GM23338 (cell line): ENCODE data around the gene ACADVL. TPM values are rescaled to one million over a fixed set of nuclear protein-coding genes. Genes with fewer than 3 reads are reported as not detected.

Experiments
- ATAC-seq: fragments of 200-7000 bp; cut with Tn5 transposase; 3 replicates; pipeline ENCODE4 v1.9.1; 2020
- DNase-seq: peaks from one replicate; pipeline ENCODE4 v3.0.0-alpha.2; 2015; ENCODE audit warnings: low spot score
- H2AFZ ChIP-seq: fragments of 200-600 bp; sonication (generic); 2 replicates; pipeline ENCODE4 v1.8.0; 2016; ENCODE audit warnings: antibody characterized with exemption, mild to moderate bottlenecking, moderate library complexity
- H3F3A ChIP-seq: fragments of 200-600 bp; sonication (generic); replicated peaks from 2 replicates; pipeline ENCODE4 v1.8.0; 2017; ENCODE audit warnings: antibody characterized with exemption, mixed run types, low read depth
- H3K27ac ChIP-seq: fragments of 200-600 bp; sonication (generic); 2 replicates; pipeline ENCODE4 v1.6.1; 2016; ENCODE audit warnings: low read depth
- H3K27me3 ChIP-seq: fragments of 200-600 bp; sonication (generic); 2 replicates; pipeline ENCODE4 v1.8.0; 2016; ENCODE audit warnings: mild to moderate bottlenecking, mixed run types, moderate library complexity; ENCODE audit not compliant: insufficient read depth
- H3K36me3 ChIP-seq: fragments of 200-600 bp; sonication (generic); 2 replicates; pipeline ENCODE4 v1.8.0; 2016; ENCODE audit warnings: mild to moderate bottlenecking; ENCODE audit not compliant: insufficient read depth
- H3K4me1 ChIP-seq: fragments of 200-600 bp; sonication (generic); 2 replicates; pipeline ENCODE4 v1.8.0; 2016; ENCODE audit warnings: mild to moderate bottlenecking, moderate library complexity; ENCODE audit not compliant: insufficient read depth
- H3K4me2 ChIP-seq: fragments of 200-600 bp; sonication (generic); 2 replicates; pipeline ENCODE4 v1.7.1; 2017; ENCODE audit warnings: mixed run types
- H3K4me3 ChIP-seq: fragments of 200-600 bp; sonication (generic); 2 replicates; pipeline ENCODE4 v1.6.1; 2016; ENCODE audit warnings: mixed run types
- H3K79me2 ChIP-seq: fragments of 200-600 bp; sonication (generic); replicated peaks from 2 replicates; pipeline ENCODE4 v1.8.0; 2017; ENCODE audit warnings: mild to moderate bottlenecking; ENCODE audit not compliant: insufficient read depth
- H3K9me2 ChIP-seq: fragments of 200-600 bp; sonication (generic); 2 replicates; pipeline ENCODE4 v1.8.0; 2017; ENCODE audit not compliant: insufficient read depth
- H4K20me1 ChIP-seq: fragments of 200-600 bp; sonication (generic); replicated peaks from 2 replicates; pipeline ENCODE4 v1.8.0; 2017; ENCODE audit warnings: mild to moderate bottlenecking; ENCODE audit not compliant: insufficient read depth
- H3K27ac Mint-ChIP-seq: 2 replicates; pipeline ENCODE4 v1.8.0; 2020; ENCODE audit warnings: inconsistent platforms, mild to moderate bottlenecking, moderate library complexity, mixed read lengths
- H3K27me3 Mint-ChIP-seq: 3 replicates; pipeline ENCODE4 v1.8.0; 2022; ENCODE audit warnings: low read depth, mild to moderate bottlenecking, moderate library complexity, mixed read lengths, inconsistent platforms; ENCODE audit not compliant: insufficient read depth, poor library complexity
- H3K36me3 Mint-ChIP-seq: 3 replicates; pipeline ENCODE4 v1.8.0; 2021; ENCODE audit warnings: low read depth, mild to moderate bottlenecking, inconsistent platforms, moderate library complexity, mixed read lengths
- H3K4me1 Mint-ChIP-seq: 3 replicates; pipeline ENCODE4 v1.8.0; 2020; ENCODE audit warnings: mild to moderate bottlenecking, inconsistent platforms, mixed read lengths
- H3K4me3 Mint-ChIP-seq: 3 replicates; pipeline ENCODE4 v1.8.0; 2021; ENCODE audit warnings: moderate library complexity, mild to moderate bottlenecking, inconsistent platforms, mixed read lengths
- H3K9me3 Mint-ChIP-seq: 3 replicates; pipeline ENCODE4 v1.8.0; 2020; ENCODE audit warnings: moderate library complexity, mild to moderate bottlenecking, inconsistent platforms, mixed read lengths
- CREB1 ChIP-seq: fragments of 250-450 bp; sonication (Bioruptor Pico); IDR thresholded peaks from 2 replicates; pipeline ENCODE4 v1.5.0; 2020; ENCODE audit warnings: low read depth, mild to moderate bottlenecking, moderate library complexity
- EZH2 ChIP-seq: fragments of 200-600 bp; sonication (generic); IDR thresholded peaks from one replicate; pipeline ENCODE4 v1.8.0; 2017; ENCODE audit warnings: antibody characterized with exemption, mild to moderate bottlenecking, low read depth; ENCODE audit not compliant: unreplicated experiment
- EZH2phosphoT487 ChIP-seq: fragments of 200-600 bp; sonication (generic); IDR thresholded peaks from one replicate; pipeline ENCODE4 v1.8.1; 2018; ENCODE audit warnings: antibody characterized with exemption; ENCODE audit not compliant: unreplicated experiment
- JUNB ChIP-seq: IDR thresholded peaks from one replicate; pipeline ENCODE4 v1.6.1; 2016; ENCODE audit warnings: antibody characterized with exemption; ENCODE audit not compliant: unreplicated experiment
- NANOG ChIP-seq: IDR thresholded peaks from 2 replicates; pipeline ENCODE4 v1.6.1; 2016; ENCODE audit warnings: antibody characterized with exemption, borderline replicate concordance
- POLR2AphosphoS5 ChIP-seq: IDR thresholded peaks from 2 replicates; pipeline ENCODE4 v1.6.1; 2016; ENCODE audit warnings: antibody characterized with exemption, low read depth
- REST ChIP-seq: IDR thresholded peaks from one replicate; pipeline ENCODE4 v1.6.1; 2018; ENCODE audit warnings: antibody characterized with exemption; ENCODE audit not compliant: unreplicated experiment
- STAT1 ChIP-seq: IDR thresholded peaks from one replicate; pipeline ENCODE4 v1.6.1; 2016; ENCODE audit warnings: antibody characterized with exemption; ENCODE audit not compliant: unreplicated experiment
- ZNF114 ChIP-seq: fragments of 250-450 bp; sonication (Bioruptor Pico); IDR thresholded peaks from 2 replicates; pipeline ENCODE4 v1.5.0; 2020; ENCODE audit warnings: mild to moderate bottlenecking, moderate library complexity
- ZNF331 ChIP-seq: fragments of 250-450 bp; sonication (Bioruptor Pico); IDR thresholded peaks from 2 replicates; pipeline ENCODE4 v1.5.0; 2020; ENCODE audit warnings: low read depth, mild to moderate bottlenecking, moderate library complexity
- ZNF462 ChIP-seq: fragments of 250-450 bp; sonication (Bioruptor Pico); IDR thresholded peaks from 2 replicates; pipeline ENCODE4 v1.5.0; 2020; ENCODE audit warnings: mild to moderate bottlenecking, moderate library complexity
- polyA plus RNA-seq: library from polyadenylated mRNA; unstranded; fragments of >200 nt; fragmentation: Nextera tagmentation; extraction: Ambion mirVana; gene quantifications from 2 replicates; pipeline ENCODE4 v1.2.1, GENCODE V29; 2016
- total RNA-seq: library from RNA; depleted of rRNA; stranded (reverse); fragments of >200 nt; shearing (Covaris generic); gene quantifications from 2 replicates; pipeline ENCODE4 v1.2.3, GENCODE V29; 2014
- TF ChIP-seq, protein P1 (sequence below), 2 experiments: fragments of 200-600 bp in 1 of 2; sonication (generic) in 1 of 2; conservative IDR thresholded peaks; 2 replicates each; pipeline versions ENCODE4 v1.5.1 to v1.6.1; 2016 to 2017; ENCODE audit warnings: antibody characterized with exemption in 2 of 2, low read depth in 2 of 2, mild to moderate bottlenecking in 2 of 2, moderate library complexity in 1 of 2
- TF ChIP-seq, protein P2 (sequence below): IDR thresholded peaks from 2 replicates; pipeline ENCODE4 v1.6.1; 2016; ENCODE audit warnings: antibody characterized with exemption

ACADVL gene
- total and polyA plus RNA-seq, 2 experiments from 2014 or later: 152 to 156 TPM

GRCh38 chr17:7219229-7219811, 418 bp upstream of the ACADVL start:
- Histone ChIP-seq H3F3A (peaks cover 23% of the 10 kb centered on the region), H3K4me3 (peak overlapping the region; percentile 83), H3K27ac (no peak overlapping the region), H3K36me3 (peaks cover 8% of the 10 kb centered on the region; the same call in 1 of the 2 replicates), H3K27me3 (no peaks in the 10 kb centered on the region), H3K4me2 (peak overlapping the region; percentile 92), H3K9me2 (no peaks in the 10 kb centered on the region), H3K4me1 (peaks cover 44% of the 10 kb centered on the region), H4K20me1 (peaks cover 22% of the 10 kb centered on the region), H2AFZ (peak overlapping the region; percentile 90; the same call in 1 of the 2 replicates), H3K79me2 (peaks cover 12% of the 10 kb centered on the region)
- Mint-ChIP-seq H3K4me1 (peaks cover 49% of the 10 kb centered on the region), H3K4me3 (peak overlapping the region; percentile 91), H3K27me3 (peaks cover 49% of the 10 kb centered on the region), H3K9me3 (no peaks in the 10 kb centered on the region; the same call in 1 of the 3 replicates), H3K36me3 (peaks cover 39% of the 10 kb centered on the region), H3K27ac (peak overlapping the region; percentile 82)
- ATAC-seq (no peak), DNase-seq (no peak)
- TF ChIP-seq EZH2phosphoT487 (no peak), POLR2AphosphoS5 (no peak), ZNF331 (CRISPR knock-in tag) (no peak), STAT1 (no peak), ZNF114 (CRISPR knock-in tag) (no peak), CREB1 (CRISPR knock-in tag) (no peak), NANOG (no peak), JUNB (no peak), ZNF462 (CRISPR knock-in tag) (no peak), EZH2 (no peak), REST (no peak)
- TF ChIP-seq, protein P1, sequence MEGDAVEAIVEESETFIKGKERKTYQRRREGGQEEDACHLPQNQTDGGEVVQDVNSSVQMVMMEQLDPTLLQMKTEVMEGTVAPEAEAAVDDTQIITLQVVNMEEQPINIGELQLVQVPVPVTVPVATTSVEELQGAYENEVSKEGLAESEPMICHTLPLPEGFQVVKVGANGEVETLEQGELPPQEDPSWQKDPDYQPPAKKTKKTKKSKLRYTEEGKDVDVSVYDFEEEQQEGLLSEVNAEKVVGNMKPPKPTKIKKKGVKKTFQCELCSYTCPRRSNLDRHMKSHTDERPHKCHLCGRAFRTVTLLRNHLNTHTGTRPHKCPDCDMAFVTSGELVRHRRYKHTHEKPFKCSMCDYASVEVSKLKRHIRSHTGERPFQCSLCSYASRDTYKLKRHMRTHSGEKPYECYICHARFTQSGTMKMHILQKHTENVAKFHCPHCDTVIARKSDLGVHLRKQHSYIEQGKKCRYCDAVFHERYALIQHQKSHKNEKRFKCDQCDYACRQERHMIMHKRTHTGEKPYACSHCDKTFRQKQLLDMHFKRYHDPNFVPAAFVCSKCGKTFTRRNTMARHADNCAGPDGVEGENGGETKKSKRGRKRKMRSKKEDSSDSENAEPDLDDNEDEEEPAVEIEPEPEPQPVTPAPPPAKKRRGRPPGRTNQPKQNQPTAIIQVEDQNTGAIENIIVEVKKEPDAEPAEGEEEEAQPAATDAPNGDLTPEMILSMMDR (conservative IDR thresholded peaks at IDR 0.05; ENCODE audit: low read depth in 2 of 2): no peak
- TF ChIP-seq, protein P2, sequence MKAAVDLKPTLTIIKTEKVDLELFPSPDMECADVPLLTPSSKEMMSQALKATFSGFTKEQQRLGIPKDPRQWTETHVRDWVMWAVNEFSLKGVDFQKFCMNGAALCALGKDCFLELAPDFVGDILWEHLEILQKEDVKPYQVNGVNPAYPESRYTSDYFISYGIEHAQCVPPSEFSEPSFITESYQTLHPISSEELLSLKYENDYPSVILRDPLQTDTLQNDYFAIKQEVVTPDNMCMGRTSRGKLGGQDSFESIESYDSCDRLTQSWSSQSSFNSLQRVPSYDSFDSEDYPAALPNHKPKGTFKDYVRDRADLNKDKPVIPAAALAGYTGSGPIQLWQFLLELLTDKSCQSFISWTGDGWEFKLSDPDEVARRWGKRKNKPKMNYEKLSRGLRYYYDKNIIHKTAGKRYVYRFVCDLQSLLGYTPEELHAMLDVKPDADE: no peak
